Measurements from ENCODE around the gene RXRG. TPM values are rescaled to one million over a fixed set of nuclear protein-coding genes. Genes with fewer than 3 reads are reported as not detected.

The RXRG gene
- total and polyA plus RNA-seq, 12 donors, result 0.17 to 2.4 (median 1.0) TPM; not detected in 2

- Histone ChIP-seq H3K9me3 (replicated peaks in 1 of 3) (no peaks in the 10 kb centered on the region), H3K27me3 (no peaks in the 10 kb centered on the region), H3K36me3 (replicated peaks in 1 of 2) (no peaks in the 10 kb centered on the region), H3K27ac (no peak overlapping the region), H3K4me1 (replicated peaks in 1 of 2) (no peaks in the 10 kb centered on the region), H3K4me3 (no peak overlapping the region)
- whole genome bisulfite sequencing, 4 donors, result 39 to 63% (median 53%) methylated on average over 6 of the region's 6 CpGs
- TF ChIP-seq CTCF (IDR thresholded peaks at IDR 0.05) (no peak), POLR2A (IDR thresholded peaks at IDR 0.05) (no peak)
- DNase-seq, result peak; percentile 38 to 75 (median 64)
- intact Hi-C loops (cut with DNase I), result no loop called here
Measured at GRCh38 chr1:165383067-165383466, 61.9 kb downstream of the RXRG start.

GRCh38 chr1:165381745-165382505 lies 63.0 kb downstream of the RXRG start:
- Histone ChIP-seq H3K4me3 (no peak overlapping the region), H3K36me3 (replicated peaks in 1 of 2) (no peaks in the 10 kb centered on the region), H3K9me3 (replicated peaks in 1 of 3) (no peaks in the 10 kb centered on the region), H3K27ac (no peak overlapping the region), H3K27me3 (no peaks in the 10 kb centered on the region), H3K4me1 (replicated peaks in 1 of 2) (no peaks in the 10 kb centered on the region)
- intact Hi-C loops (cut with DNase I), result no loop called here
- no peak for DNase-seq
- TF ChIP-seq CTCF (IDR thresholded peaks at IDR 0.05) (no peak), POLR2A (IDR thresholded peaks at IDR 0.05) (no peak)
- 74 to 88% (median 82%) methylated on average over 6 of the region's 6 CpGs for whole genome bisulfite sequencing, 4 donors

GRCh38 chr1:165376811-165377311 lies 68.1 kb downstream of the RXRG start:
- intact Hi-C loops (cut with DNase I), result no loop called here
- no peaks in the 10 kb centered on the region for H3K27me3 ChIP-seq
- TF ChIP-seq CTCF (IDR thresholded peaks at IDR 0.05) (no peak), POLR2A (IDR thresholded peaks at IDR 0.05) (no peak)
- peaks cover 11 to 12% of the 10 kb centered on the region in 2 donors for H3K4me1 ChIP-seq (replicated peaks in 1 of 2)
- H3K9me3 ChIP-seq (replicated peaks in 1 of 3), result no peaks in the 10 kb centered on the region
- peak overlapping the region in 1 of 5 donors; percentile 73 for H3K27ac ChIP-seq
- WGBS, 4 donors, result 24 to 30% (median 29%) methylated on average over 12 of the region's 12 CpGs
- no peak for DNase-seq
- H3K4me3 ChIP-seq, result peak overlapping the region in 2 of 4 donors; percentile 21 to 51
- H3K36me3 ChIP-seq (replicated peaks in 1 of 2), result no peaks in the 10 kb centered on the region

GRCh38 chr1:165376041-165376810 lies 68.7 kb downstream of the RXRG start:
- H3K36me3 ChIP-seq (replicated peaks in 1 of 2), result no peaks in the 10 kb centered on the region
- TF ChIP-seq CTCF (IDR thresholded peaks at IDR 0.05), result no peak
- TF ChIP-seq POLR2A (IDR thresholded peaks at IDR 0.05), result no peak
- peak overlapping the region in 3 of 5 donors; percentile 35 to 73 (median 48) for H3K27ac ChIP-seq
- peak overlapping the region in 2 of 4 donors; percentile 21 to 51 for H3K4me3 ChIP-seq
- intact Hi-C loops (cut with DNase I), result no loop called here
- no peaks in the 10 kb centered on the region for H3K27me3 ChIP-seq
- no peaks in the 10 kb centered on the region for H3K9me3 ChIP-seq (replicated peaks in 1 of 3)
- WGBS, 4 donors, result 1 to 2% (median 1%) methylated on average over 25 to 46 of the region's 46 CpGs
- peak; percentile 77 to 84 (median 82) for DNase-seq
- H3K4me1 ChIP-seq (replicated peaks in 1 of 2), result peaks cover 11 to 12% of the 10 kb centered on the region in 2 donors

Measured in adrenal gland (tissue), 12 donors.